Kasumi-1 (cell line): ENCODE data around the gene FBXL7.
A peak's percentile ranks its signal among the peaks of the same experiment; 100 is the strongest.

Experiments
- DNase-seq, 2 experiments: peaks; one replicate each; lab custom pipeline; 2025; lab: John Stamatoyannopoulos, UW

FBXL7 gene

DNA sequence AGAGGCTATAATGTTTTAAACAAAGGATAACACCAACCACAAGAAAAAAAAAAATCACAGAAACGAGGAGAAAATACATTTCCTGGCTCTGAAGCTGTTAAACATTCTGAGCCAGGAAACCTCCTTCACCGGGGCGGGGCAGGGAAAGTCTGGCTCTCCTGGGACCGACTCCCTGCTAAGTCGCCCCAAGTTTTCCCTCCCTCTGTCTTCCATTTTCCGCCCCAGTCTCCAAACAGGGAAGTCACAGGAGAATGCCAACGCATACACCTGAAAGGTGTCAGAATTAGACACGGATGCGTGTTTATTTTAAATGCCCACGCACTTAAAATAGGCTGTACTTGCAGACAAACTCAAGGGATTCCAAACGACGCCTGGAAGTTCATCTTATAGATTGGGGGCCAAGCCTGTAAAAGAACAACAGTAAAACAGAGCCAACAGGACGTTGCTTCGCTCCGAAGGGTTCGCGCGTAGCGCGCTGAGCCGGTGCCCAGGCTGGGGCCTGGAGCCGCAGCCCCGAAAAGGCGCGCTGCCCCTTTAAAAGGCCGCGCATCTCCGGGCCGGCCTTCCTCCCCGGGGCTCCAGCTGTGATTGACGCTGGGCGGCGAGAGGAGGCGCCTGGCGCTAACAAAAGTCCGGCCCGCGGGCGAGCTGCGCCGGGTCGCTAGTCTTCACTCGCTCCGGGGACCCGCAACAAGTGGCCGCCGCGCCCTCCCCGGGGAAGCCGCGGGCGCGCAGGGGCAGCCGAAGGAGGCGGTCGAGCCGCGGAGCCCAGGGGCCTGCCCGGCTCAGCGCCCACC is at the start of gene FBXL7:
Gene FBXL7, plus strand, starts transcription at position 653 of the 797 bp plus-strand sequence.
- no peak for DNase-seq

DNA sequence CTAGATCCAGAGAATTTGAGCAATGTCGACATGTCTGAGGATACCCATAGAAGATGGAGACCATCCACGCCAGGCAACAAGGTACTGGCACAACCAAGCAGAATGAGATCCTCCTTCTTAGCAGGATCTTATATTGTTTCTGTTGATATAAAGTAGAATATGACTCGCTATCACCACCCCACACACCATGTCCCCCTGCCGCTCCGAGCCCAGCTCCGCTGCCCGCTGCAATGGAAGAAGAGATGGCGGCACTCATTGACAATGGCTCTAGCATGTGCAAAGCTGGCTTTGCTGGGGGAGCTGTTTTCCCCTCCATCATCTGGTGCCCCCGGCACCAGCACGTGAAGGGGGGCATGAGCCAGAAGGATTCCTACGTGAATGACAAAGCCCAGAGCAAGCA is 49.5 kb upstream of the FBXL7 start:
- DNase-seq = no peak

DNA sequence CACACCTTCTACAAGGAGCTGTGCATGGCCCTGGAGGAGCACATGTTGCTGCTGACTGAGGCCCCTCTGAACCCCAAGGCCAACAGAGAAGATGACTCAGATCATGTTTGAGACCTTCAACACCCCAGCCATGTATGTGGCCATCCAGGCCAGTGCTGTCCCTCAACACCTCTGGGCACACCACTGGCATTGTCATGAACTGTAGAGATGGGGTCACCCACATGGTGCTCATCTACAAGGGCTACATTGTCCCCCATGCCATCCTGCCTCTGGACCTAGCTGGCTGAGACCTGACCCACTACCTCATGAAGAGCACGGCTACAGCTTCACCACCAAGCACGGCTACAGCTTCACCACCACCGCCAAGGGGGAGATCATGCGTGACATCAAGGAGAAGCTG is 49.0 kb upstream of the FBXL7 start:
- no peak for DNase-seq

DNA sequence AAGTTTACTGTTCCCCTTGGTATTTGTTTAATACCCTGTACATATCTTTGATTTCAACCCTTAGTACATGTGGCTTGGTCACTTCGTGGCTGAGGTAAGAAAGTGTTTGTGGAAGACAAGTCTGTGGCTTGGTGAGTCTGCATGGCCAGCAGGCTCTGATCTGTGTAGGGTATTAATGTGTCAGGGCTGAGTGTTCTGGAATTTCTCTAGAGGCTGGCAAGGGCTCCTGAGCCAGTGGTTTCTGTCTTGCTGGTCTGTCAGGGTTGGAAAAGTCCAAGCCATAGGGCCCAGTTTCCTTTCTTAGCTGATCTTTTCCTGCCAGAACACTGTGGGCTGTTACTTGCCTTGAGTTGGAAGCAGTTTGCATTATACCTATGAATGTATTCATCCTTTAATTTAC is 48.0 kb upstream of the FBXL7 start:
- no peak for DNase-seq

DNA sequence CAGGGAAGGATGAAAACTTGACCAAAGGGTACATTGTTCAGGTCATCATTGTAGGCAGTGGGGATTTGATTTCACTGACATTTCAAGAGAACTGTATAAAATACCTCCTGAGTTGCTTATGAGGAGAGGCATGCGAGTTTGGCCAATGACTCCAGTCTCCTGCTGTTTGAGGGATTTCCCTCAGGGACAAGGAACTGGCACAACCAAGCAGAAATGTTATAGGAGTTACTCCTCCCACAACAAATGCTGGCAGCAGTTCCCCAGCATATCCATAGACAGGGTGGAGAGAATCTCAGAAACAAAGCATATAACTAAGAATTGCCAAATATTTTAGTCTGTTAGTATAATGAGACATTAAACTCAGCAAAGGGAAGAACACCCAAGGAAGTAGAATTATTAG is 47.2 kb upstream of the FBXL7 start:
- DNase-seq = no peak

DNA sequence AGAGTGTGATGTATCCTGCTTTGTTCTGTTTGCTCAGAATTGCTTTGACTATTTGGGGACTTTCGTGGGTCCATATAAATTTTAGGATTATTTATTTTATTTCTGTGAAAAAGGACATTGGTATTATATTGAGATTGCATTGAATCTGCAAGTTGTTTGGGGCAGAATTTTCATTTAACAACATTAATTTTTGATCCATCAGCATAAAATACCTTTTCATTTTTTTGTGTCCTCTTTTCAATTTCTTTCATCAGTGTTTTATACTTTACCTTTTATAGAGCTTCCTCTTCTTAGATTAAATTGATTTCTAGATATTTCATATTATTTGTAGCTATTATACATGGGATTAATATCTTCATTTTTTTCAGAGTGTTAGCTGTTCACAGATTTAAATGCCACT is 40.8 kb upstream of the FBXL7 start:
- DNase-seq = no peak

DNA sequence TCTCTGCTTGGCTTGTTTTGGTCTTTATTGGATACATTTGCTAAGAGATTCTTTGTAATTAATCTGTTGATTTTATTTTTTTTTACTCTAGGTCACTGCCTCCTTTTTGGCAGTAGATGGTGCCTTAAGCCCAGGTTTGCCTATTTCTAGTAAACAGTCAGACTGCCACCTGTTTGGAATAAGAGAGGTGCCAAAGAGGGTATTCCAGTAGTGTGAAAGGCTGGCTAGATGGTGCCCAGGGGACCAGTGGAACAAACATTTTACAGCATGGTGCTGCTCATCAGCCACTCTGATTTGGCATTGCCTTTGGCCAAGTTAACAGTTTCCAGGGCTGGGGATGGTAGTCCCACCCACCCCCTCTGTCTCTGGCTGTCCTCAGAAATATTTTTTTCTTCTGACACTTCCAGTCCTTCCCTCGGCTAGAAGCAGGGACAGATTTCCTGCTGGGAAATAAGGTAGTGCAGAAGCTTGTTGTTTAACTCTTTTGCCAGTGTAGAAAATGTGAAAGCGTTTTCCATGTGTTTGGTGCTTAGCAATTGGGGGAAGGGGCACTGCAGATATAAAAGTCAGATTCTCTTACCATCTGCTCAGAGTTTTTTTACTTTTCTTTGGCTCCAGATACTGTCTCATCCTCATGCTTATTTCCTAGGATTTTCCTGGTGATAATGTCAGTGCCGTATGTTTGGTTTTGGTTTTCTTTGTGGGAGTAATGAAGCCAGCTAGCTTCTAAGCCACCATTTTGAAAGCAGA is 36.6 kb upstream of the FBXL7 start:
- no peak for DNase-seq

DNA sequence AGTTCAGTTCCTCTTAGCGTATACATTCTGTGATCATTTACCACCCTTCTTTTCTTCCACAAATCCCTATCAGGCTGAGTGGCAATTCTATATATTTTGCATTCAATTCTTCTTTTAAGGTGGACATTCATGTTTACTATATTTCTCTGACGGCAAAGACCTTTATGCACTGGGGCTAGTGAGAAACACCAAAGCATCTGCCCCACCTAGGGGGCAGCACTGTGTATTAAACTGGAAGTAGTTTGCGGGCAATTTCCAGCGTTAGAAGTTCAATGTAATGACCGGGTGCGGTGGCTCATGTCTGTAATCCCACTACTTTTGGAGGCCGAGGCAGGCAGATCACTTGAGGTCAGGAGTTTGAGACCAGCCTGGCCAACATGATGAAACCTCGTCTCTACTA is 27.9 kb upstream of the FBXL7 start:
- no peak for DNase-seq

DNA sequence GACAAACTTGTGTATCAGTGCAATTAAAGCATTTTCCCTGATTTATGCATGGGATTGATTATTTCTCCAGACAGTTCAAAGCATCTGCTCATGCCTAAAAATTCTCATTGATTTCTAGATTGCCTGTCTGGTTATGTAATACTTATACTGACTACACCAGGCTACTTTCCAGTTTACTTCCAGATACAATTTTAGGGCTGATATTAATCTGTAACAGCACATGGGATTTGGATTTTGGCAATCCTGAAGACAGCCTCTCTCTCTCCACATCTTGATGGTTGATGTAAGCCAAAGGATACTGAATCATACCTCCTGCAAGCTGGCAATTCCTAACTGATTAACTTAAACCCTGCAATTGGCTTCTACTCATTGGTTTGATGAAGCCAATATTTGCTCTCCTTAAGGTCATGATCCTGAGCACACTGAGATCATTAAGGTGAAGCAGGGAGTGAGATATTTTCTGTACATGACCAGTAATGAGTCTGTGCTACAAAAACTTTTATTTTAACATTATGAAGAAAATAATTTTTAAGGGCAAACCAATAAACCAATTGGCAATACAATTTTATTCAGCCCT is 25.7 kb upstream of the FBXL7 start:
- DNase-seq = no peak

DNA sequence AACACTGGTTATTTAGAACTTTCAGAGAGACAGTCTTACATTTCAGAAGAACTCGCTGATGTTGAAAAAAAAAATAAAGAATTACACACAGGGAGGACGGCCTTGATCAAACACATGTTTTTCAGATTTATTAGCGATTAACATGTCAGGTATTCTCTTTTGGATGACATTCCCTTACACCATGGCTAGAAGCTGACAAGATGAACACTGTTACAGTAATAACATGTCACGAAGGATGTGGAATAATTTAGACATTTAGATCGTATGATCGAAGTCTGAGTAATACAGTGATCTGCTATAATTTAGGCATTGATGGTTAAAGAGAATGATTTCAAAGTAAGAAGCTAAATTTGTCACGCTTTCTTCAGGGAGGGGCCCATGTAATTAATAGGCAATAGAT is 24.6 kb upstream of the FBXL7 start:
- no peak for DNase-seq

DNA sequence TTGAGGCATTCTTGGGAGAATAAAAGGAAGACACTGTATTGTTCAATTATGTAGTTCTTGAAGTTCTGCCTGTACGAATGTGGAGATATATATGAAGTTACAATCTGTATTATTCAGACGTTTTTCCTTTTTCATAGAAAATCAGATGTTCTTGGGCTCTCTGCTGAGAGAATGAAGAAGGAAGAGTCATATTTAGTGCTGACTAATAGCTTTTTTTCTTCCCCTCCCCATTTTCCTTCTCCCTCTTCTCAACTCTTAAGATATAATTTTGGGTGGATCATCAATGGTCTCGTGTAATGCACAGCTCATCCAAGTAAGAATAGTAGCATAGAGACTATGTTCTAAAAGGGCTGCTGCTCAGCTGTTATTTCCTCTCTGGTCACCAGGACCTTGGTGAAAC is 23.0 kb upstream of the FBXL7 start:
- DNase-seq = no peak

DNA sequence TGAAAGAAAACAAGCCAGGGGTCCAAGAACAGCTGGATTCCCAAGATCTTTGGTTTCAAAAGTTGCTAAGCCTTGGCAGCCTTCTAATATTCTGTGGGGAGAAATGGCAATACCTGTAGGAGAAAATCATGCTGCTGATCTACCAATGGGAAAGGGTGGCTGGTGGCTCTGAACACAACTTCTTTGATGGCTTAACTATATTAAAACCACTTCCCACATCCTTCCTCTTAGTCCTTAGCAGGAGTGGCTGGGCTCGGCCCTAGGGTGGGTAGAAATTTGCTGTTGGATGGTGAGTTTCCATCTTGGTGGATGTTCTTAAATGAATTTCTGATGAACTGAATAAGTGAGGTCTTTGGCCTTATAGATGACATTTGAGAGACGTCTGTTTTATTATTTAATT is 19.5 kb upstream of the FBXL7 start:
- peak; percentile 5 to 10 for DNase-seq

DNA sequence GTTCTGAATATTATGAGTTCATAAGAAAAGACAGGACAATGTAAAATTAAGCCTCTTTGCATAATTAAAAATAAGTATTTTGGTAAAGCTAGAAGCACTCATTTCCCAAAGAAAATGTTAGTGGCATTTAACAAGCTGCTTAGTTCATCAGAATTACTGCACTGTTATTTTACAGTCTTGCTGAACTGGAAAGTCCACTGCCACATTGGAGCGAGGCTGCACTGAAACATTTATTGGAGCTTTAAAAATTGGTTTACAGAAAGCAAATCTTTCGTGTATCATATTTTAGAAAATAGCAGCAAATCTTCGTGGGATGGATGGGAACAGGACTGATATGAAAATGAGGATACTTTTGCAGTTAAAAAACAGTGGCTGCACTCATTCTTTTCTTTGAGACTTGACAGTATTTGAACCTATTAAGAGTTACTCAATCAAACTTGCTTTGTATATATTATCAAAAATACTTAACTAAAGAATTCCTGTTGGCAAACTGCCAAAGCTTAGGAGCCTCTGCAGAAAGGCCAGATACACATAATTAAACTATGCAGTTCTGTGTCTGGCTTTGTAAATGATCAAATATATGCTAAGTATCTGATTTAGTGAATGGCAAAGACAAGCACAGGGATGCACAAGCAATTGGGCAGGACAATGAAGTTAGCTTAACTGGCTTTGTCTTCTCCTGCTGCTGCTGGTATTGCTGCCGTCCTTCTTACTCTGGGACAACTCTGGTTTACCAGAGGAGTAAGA is 16.5 kb upstream of the FBXL7 start:
- DNase-seq = no peak

DNA sequence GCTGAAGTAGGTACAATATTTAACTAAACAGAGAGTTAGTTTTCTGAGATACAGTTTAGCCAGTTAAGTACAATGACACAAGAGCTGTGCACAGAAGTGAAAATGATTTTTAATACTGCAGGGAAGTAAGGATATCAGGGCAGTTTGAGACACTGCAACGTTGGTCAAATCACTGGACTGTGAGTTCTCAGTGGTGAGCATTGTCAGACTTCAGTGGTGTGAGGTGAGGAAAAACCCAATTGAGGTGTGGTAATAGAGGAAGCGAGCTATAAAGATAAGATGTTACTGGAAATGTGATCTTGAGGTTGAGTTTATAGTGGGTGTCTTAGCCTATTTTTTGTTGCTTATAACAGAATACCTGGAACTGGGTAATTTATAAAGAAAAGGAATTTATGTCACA is 12.8 kb upstream of the FBXL7 start:
- DNase-seq = no peak

DNA sequence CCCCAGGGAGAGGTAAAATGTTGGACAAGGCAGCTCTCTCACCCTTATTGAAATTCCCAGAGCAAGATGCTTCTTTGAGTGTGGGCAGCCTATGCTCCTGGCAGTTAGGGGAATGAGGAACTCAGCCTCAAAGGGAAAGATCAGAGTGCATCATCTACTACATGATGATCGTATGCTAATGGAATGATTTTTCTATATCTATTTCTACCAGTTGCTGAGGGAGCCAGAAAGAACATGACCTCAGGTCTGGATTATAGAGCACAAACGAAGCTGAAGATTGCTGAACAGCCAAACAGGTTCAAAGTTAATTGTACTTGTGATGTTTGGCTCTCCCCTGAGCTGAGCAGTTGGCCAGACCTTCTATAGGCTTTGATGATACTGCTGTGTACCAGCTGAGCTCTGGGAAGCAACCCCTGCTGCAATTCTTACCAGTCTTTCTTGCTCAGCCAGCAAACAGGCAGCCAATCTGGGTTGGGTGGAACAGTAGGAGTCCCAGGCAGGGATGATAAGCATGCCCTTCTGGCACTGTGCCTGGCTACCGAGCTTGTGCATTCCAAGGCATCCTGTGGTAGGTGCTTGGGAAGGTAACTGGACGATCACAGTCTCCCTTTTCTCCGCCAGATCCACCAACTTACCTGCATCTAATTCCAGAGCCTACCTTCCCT is 10.3 kb upstream of the FBXL7 start:
- DNase-seq = no peak

DNA sequence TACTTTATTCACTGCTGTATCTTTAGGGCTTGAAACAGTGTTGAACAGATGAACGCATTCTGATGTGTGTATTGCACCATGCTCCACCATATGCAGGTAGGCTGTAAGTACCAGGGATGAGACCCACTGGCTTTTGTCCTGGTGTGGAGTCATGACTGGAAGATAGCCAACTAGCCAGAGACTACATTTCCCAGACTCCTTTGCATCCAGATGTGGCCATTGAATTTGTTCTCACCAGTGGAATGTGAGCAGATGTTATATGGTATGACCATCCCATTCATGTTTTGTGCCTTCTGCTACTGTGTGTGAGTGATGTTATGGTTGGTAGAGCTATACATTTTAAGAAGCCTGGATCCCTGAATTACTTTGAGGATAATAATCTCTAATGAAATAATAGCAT is 7.4 kb upstream of the FBXL7 start:
- no peak for DNase-seq

DNA sequence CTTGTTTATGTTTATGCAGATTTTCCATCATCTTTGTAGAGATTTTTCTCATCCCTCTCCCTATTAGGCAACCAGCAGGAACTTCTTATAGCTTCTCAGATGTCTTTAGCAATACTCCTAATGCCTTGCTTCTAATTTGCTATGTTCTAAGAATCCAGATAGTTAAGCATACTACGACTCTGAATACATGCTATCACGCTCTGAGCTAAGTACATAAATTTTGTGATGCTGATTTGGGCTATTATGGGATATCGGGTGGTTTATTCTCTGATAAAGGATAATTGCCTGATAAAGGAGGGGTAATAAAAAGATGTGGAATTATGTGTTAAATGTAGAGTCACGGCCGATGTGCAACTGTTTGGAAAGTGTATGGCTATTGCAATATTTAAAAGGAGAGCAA is 6.5 kb upstream of the FBXL7 start:
- DNase-seq = no peak

DNA sequence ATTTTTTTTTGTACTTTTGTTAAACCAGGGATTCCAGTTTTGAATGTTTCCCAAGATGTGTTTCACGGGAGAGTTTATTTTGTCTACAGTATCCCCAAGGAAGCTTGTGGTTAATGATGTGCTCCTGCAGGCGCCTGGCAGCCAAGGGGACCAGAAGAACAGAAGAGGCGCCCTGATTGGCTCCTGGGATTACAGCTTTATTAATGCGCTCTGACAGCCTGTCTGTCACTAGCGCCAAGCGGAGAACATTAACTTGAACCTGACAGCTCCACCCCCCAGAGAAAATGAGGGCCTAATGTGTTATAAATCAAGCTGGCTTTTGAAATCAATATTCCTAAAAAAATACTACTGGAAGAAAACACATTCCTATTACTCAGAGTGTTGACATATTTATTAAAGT is 5.0 kb upstream of the FBXL7 start:
- DNase-seq = no peak

DNA sequence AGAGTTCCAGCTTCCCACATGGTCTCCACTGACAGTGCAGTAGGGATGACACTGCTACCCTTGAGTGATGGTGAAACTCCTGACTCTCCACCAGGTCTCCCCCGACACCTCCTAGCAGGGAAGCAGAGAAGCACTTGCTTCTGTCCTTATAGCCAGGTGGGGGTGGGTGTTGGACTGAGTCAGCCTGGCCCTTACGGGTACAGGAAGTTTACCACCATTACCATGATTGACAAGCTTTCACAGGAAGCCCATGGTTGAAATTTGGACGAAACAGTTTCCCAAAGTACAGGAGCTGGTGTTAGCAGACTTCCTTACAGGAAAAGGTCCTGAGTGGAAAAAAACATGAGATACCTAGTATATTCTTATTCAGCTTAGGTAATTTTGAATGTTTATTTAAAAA is 3.1 kb upstream of the FBXL7 start:
- DNase-seq = no peak

DNA sequence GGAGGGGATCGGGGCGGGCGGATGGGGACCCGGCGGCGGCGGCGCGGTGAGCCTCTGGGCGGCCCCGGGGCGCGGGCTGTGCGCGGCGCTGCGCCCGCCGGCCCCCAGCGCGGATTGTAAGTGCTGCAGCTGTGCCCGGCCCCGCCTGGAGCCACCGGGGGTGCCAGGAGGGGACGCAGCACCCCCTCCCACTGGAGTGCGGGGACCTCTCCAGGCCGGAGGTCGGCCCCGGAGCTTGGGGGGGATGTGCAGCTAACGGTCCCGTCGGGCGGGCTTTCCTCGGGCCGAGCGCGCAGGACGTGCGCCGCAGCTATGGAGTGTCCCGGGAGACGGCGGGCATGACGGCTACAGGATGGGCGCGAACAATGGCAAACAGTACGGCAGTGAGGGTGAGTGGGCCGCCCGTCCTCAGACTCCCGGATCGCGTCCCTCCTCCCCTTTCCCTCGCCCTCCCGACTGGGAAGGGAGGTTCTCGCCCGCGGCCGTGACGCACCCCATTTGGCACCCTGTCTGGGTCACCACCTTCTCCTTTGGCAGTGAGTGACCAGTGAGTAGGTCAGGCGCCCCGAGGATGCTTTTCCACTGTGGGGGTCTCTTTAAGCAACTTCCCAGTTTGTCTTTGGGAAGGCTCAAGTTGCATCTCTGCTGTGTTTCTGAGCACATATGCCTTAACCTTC is 483 bp downstream of the FBXL7 start:
- DNase-seq = no peak

DNA sequence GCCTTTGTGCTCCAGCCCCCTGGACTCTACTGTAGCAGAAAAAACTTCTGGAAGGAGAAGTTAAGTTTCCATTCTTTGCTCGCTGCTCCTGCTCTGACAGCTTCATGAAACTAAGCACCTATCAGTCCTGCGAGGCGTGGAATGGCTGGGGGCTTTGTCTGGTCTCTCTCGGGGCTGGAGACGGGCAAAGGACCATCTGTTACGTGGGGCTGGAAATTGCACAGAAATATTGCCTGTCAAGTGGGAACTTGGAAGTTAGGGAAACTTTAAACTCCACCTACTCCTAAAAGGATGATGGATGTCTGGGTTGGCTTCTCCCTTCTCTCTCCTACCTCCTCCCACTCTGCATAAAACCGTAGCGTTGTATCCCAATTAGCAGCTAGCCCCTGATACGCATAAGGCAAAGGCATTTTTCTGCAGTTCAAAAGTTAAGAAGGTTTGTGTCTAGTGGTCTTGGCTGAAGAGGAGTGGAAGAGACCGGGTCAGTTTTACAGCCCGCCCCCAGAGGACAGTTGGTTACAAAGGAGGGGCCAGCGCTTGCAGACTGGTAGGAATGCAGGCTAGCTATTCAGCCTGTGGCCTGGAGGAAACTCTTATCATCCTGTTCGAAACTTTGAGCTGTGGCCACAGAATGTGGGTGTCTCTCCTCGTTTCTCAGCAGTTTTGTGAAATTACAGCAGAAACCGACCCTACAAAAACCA is 1.3 kb downstream of the FBXL7 start:
- no peak for DNase-seq
